HG03139 (cell line): ENCODE measurements around the gene GPC6.
"Not testable (repeated sequence)": the region's sequence is repeated elsewhere in the genome, so short reads cannot be mapped to it uniquely, and the experiment has no call there.

Source experiments
- ATAC-seq: cut with Tn5 transposase; IDR thresholded peaks from one replicate; pipeline ENCODE4 v1.9.1; 2021; ENCODE audit not compliant: unreplicated experiment

The GPC6 gene

DNA sequence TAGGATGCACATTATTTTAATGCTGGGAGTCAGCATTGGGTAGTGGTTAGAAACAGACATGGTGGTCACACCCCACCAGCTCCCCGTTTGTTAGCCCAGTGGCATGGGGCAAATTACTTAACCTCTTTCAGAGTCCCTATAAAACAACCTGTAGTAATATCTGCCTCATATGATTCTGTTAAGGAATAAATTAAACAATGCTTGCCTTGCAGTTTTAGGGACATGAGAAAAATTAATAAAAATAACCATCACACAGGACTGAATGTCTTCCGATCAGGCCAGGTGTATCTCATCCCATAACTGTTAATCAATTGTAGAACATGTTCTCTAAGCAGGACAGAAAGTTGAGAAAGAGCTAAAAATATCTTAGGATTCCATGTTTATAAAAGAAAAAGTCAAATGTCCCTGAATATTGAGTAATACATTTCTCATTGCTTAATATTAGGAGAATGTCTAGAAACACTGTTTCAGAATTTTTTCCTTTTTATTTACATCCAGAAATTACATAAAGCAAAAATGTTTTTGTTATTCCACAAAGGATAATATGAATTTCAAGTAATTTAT lies 196.5 kb downstream of the GPC6 start:
- ATAC-seq: no peak

DNA sequence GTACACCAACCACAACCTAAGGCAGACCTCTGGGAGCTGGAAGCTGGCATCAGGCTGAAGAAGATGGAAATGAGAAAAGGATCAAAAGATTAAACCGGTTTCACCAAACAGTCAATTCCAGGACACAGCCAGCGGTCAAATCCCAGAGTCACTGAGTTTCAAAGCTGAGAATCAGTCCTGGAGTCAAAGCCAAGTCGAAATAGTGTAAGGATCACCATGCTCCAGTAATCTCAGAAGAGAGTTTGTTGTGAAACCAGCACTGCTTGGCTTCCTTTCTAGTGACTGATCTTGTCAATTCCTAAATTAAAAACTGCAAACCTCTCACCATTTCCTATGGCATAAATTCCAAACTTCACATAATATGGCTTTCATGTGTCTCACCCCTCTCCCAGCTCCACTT lies 198.8 kb downstream of the GPC6 start:
- no peak for ATAC-seq

DNA sequence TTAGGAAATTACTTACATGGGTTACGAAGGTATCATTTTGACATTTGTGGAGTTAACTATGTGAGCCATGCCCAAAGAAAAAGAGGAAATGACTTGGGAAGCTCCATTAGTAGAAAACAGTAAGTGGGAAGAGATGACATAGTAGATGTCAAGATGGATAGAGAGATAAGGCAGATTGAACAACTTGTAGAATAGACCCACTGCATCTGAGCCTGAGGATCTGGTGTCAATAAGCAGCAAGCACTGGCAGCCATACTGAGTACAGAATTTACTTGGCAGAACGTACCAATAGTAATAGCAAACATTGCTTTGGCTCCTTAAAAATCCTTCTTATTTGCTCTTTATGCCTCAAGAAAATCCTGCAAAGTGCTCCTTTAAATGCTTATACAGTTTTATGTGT lies 203.8 kb downstream of the GPC6 start:
- ATAC-seq: no peak

- ATAC-seq: no peak
Measured at GRCh38 chr13:93435651-93436050, 209.0 kb downstream of the GPC6 start.

DNA sequence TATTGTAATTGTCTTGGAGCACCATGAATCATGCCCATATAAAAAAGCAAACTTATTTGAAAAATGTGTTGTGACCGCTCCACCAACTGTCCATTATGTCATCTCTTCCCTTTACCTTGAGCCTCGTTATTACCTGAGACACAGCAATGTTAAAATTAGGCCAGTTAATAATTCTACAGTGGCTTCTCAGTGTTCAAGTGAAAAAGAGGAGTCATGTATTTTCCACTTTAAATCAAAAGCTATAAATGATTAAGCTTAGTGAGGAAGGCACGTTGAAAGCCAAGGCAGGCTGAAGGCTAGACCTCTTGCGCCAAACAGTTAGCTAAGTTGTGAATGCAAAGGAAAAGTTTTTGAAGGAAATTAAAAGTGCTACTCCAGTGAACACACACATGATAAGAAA lies 210.5 kb downstream of the GPC6 start:
- ATAC-seq: no peak

- ATAC-seq: no peak
Measured at GRCh38 chr13:93446238-93446637, 219.6 kb downstream of the GPC6 start.

- ATAC-seq: no peak
Measured at GRCh38 chr13:93450191-93450621, 223.6 kb downstream of the GPC6 start.

GRCh38 chr13:93450761-93451160 lies 224.2 kb downstream of the GPC6 start:
- no peak for ATAC-seq

- ATAC-seq: not testable (repeated sequence)
Measured at GRCh38 chr13:93454676-93455235, 228.1 kb downstream of the GPC6 start.

GRCh38 chr13:93455861-93456260 lies 229.3 kb downstream of the GPC6 start:
- ATAC-seq: no peak

- ATAC-seq: no peak
Measured at GRCh38 chr13:93460005-93460404, 233.4 kb downstream of the GPC6 start.

GRCh38 chr13:93462151-93462550 lies 235.5 kb downstream of the GPC6 start:
- ATAC-seq: no peak

DNA sequence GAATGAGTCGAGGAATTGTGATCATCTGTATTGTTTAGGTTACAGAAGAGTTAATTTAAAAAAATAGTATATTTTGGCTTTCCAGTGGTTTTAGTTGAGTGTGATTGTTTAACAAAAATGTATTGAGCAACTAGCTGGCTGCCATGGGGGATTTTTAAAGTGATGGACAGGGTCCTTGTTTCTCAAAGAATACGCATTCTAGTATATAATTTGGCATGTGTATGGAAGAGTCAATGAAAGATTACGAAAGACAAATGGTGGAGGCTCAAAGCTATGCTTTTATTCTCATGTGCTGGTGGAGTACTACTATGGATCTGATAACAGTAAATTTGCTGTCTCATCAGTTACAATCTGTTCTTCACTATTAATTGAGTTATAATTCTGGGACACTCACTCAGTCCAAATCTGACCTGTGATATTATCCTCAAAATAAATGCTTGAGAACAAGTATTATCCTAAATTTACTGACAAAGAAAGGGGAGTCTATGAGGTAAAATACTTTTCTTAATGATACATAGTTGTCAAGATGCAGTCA lies 240.0 kb downstream of the GPC6 start:
- ATAC-seq: no peak

DNA sequence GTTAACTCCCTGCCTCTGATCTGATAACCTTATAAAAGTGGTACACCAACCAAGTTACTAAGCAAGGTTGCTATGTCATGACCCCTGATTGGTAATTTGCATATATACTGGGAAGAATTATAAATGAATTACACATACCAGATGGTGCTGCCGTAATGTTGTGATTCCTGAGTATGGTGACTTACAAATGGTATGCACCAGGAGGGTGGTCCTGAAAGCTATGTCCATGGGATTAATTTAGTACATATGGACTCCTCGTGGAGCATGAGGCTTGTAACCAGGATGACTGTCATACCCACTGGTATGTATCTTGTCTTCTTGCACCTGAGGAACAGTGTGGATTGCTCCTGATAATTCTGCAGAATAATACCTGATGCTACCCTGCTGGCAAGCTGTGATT lies 240.6 kb downstream of the GPC6 start:
- ATAC-seq: no peak

DNA sequence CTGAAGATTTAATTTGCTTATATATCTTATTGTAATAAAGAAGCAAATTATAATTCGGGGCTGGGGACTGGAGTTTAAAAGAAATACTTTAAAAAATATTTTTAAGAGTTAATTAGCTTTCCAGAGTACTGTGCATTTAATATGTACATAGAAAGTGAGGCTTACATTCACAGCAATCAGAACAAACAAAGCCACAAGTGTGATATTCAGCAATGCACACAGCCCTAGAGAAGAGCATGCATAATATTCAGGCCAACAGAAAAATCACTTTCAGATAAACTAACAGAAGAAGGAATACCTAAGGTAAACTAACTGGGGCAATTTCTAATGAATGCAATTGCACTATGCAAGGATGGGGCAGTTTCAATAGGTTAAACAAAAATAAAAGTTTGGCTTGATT lies 241.8 kb downstream of the GPC6 start:
- no peak for ATAC-seq

DNA sequence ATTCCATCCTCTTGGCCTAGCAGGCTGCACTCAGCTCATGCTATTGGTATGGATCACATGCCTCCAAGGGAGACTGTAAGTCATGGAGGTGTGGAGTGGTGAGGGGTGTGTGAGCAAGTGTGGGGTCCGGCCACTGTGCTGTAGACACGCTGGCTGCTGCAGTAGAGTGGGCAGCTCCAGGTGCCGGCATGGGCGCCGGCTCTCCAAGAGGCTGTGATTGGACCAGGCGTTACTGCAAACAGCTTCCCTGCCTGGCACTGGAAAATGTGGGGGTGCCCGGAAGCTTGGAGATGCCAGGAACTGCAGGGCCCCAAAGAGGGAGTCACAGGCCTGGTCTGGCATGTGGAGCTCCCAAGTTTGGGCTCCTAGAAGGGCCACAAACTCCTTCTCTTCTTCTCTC lies 245.7 kb downstream of the GPC6 start:
- ATAC-seq: no peak

DNA sequence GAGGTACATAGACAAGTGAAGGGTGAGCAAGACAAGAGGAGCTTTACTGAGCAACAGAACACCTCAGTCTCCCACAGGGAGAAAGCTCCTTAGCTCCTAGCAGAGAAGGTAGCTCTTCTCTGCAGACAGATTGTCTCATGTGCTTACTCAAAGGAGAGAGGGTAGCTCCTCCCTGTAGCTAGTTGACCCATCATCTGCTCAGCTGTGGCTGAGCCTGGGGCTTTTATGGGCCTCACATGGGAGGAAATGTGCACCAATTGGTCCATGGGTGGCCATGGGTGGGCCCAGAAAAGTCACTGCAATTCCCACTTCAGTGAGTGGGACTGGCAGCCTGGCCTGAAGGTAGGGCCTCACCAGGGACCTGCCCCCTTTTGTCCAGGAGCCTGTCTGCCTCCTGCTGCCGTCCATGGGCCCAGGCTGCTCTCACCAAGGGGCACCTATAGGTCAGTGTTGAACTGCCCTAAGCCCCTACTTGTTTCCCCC lies 246.2 kb downstream of the GPC6 start:
- no peak for ATAC-seq

DNA sequence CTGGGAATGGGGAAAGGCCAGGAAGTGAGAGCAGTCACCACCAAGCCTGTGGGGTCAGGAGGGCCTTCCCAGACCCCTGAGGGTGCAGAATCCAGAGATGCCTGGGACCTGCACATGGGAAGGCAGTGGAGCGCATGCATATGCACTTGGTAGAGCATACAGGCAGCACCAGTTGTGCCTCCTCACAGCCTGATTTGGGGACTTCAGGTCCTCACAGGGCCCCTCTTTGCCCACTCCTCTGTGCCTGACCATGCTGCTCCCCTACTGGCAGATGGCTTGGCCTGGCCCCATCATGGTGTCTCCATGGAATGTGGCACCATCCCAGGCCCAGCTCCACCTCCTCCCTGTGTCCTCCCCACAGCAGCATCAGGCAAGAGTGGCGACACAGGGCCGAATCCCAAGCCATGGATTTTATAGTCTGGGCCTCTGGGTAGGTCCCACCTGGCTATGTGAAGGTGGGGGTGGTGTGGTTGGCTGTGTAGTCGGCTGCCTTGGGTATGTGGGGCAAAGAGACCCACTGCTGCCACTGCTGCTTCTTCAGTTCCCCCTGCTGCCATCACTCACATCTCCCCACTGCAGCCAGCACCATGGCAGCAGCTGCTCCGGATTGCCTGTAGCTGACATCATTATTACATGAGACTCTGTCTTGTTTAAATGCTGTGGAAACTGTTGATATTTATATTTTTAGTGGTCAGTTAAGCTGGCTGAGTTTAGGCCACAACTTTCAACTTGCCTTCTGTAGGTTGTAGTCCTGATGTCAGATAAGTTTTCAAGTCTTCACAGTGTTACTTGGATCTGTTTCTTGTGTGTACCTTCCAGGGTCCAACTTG lies 247.0 kb downstream of the GPC6 start:
- ATAC-seq: no peak

DNA sequence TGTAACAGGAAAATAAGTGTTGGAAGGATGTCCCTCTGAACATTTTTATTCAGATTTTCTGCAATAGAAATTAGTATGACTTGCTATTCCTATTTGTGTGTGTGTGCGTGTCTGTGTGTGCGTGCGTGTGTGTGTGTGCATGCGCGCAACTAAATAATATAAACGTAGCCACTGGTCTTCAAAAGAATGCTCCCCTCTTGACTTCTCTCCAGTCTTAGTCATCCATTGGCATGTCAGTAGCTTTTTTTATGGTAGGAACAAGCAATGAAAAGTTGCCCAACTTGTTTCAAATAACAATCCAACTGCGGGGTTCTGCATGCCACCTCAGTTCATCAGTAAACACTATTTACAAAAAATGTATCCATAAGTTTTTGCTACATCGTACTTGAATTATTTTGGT lies 249.6 kb downstream of the GPC6 start:
- no peak for ATAC-seq

DNA sequence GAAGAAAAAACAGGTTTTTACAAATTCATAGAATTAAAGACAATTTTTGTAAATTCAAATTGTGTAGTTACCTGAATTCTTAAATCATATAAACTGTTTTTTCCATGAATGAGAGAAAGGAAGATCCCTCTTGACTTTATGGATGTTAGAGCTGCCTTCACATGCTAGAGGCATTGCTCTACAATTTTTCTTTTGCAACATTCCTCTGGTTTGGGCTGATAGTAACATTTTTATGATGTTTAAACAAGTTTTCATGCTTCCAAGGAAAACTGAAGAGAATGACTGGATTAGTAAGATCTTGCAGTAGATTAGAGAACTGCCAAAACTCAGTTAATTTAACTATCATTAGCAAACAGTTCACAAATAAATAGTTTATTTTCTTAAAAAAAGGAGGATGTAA lies 250.6 kb downstream of the GPC6 start:
- ATAC-seq: no peak

DNA sequence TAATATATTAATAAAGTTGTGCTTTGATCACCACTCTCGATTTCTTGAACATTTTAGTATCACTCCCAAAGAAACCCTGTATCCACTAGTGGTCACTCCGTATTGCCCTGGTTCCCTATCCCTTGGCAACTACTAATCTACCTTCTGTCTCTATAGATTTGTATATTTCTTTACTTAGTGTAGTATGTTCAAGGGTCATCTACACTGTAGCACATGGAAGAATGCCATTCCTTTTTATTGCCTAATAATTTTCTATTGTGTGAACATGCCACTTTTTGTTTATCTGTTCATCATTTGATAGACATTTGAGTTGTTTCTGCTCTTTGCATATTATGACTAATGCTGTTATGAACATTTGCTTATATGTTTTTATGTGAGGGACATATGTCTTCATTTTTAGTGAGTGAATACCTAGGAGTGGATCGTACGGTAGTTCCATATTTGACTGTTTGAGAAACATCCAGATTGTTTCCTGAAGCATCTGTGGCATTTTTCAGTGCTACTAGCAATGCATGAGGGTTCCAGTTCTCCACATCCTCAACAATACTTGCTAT lies 254.0 kb downstream of the GPC6 start:
- ATAC-seq: no peak

DNA sequence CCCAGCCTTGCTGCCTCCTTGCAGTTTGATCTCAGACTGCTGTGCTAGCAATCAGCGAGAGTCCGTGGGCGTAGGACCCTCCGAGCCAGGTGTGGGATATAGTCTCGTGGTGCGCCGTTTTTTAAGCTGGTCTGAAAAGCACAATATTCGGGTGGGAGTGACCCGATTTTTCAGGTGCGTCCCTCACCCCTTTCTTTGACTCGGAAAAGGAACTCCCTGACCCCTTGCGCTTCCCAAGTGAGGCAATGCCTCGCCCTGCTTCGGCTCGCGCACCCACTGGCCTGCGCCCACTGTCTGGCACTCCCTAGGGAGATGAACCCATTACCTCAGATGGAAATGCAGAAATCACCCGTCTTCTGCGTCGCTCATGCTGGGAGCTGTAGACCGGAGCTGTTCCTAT lies 269.5 kb downstream of the GPC6 start:
- not testable (repeated sequence) for ATAC-seq
